WTC11 (cell line): ENCODE data around the gene HCST. TPM values are rescaled to one million over a fixed set of nuclear protein-coding genes. Genes with fewer than 3 reads are reported as not detected.

Experiments used
- ATAC-seq: fragments of 200-7000 bp; cut with Tn5 transposase; 2 replicates; pipeline ENCODE4 v1.10.0; 2021; ENCODE audit warnings: mild to moderate bottlenecking, moderate library complexity
- CTCF ChIA-PET: fragments of 300-600 bp; sonication (Branson Sonifier 250); formaldehyde crosslinking; loops from one replicate; lab custom pipeline; 2021; ENCODE audit warnings: antibody characterized with exemption; lab: Charles Lee
- POLR2A ChIA-PET: fragments of 350-600 bp; sonication (Branson Sonifier 250); formaldehyde crosslinking; loops from one replicate; lab custom pipeline; 2021; ENCODE audit warnings: antibody characterized with exemption; lab: Charles Lee
- DNase-seq: peaks from one replicate; pipeline ENCODE4 v3.0.0; 2021; ENCODE audit warnings: low spot score
- H3K27ac Mint-ChIP-seq: 2 replicates; pipeline ENCODE4 v1.8.0; 2021; ENCODE audit warnings: mixed read lengths
- H3K27me3 Mint-ChIP-seq: 2 replicates; pipeline ENCODE4 v1.8.0; 2021; ENCODE audit warnings: low read depth, mild to moderate bottlenecking, moderate library complexity, mixed read lengths
- H3K36me3 Mint-ChIP-seq: 2 replicates; pipeline ENCODE4 v1.8.0; 2021; ENCODE audit warnings: mixed read lengths
- H3K4me1 Mint-ChIP-seq: 2 replicates; pipeline ENCODE4 v1.8.0; 2022; ENCODE audit warnings: mixed read lengths
- H3K4me3 Mint-ChIP-seq: 2 replicates; pipeline ENCODE4 v1.8.0; 2021; ENCODE audit warnings: mild to moderate bottlenecking, moderate library complexity, mixed read lengths
- H3K9me3 Mint-ChIP-seq: 2 replicates; pipeline ENCODE4 v1.8.0; 2021; ENCODE audit warnings: mixed read lengths
- ATF1 ChIP-seq: sonication (generic); formaldehyde crosslinking; IDR thresholded peaks from 2 replicates; pipeline ENCODE4 v1.8.1; 2023; ENCODE audit warnings: mild to moderate bottlenecking, moderate library complexity, missing genetic modification reagents
- ELF4 ChIP-seq: sonication (generic); formaldehyde crosslinking; IDR thresholded peaks from 2 replicates; pipeline ENCODE4 v1.8.1; 2022; ENCODE audit warnings: low read depth, mild to moderate bottlenecking, moderate library complexity, missing genetic modification reagents
- EMX1 ChIP-seq: fragments of 250-450 bp; sonication (Bioruptor Pico); IDR thresholded peaks from 2 replicates; pipeline ENCODE4 v1.8.0; 2021; ENCODE audit warnings: mild to moderate bottlenecking
- ETV6 ChIP-seq: sonication (generic); formaldehyde crosslinking; IDR thresholded peaks from 2 replicates; pipeline ENCODE4 v1.8.1; 2022; ENCODE audit warnings: mild to moderate bottlenecking, missing genetic modification reagents
- JAZF1 ChIP-seq: fragments of 250-450 bp; sonication (Bioruptor Pico); IDR thresholded peaks from 2 replicates; pipeline ENCODE4 v1.9.0; 2021; ENCODE audit warnings: moderate library complexity, mild to moderate bottlenecking, inconsistent platforms
- MXD4 ChIP-seq: fragments of 250-450 bp; sonication (Bioruptor Pico); IDR thresholded peaks from 2 replicates; pipeline ENCODE4 v1.8.0; 2021; ENCODE audit warnings: mild to moderate bottlenecking, moderate library complexity, borderline replicate concordance
- MYBL2 ChIP-seq: sonication (generic); formaldehyde crosslinking; IDR thresholded peaks from 2 replicates; pipeline ENCODE4 v1.8.1; 2023; ENCODE audit warnings: mild to moderate bottlenecking, moderate library complexity, missing genetic modification reagents
- NFYB ChIP-seq: sonication (generic); formaldehyde crosslinking; conservative IDR thresholded peaks from 2 replicates; pipeline ENCODE4 v1.8.0; 2022; ENCODE audit warnings: low read depth, missing genetic modification reagents
- NR3C1 ChIP-seq: sonication (generic); formaldehyde crosslinking; conservative IDR thresholded peaks from 2 replicates; pipeline ENCODE4 v1.8.1; 2023; ENCODE audit warnings: low read depth, mild to moderate bottlenecking, missing genetic modification reagents
- RORB ChIP-seq: fragments of 250-450 bp; sonication (Bioruptor Pico); IDR thresholded peaks from 2 replicates; pipeline ENCODE4 v1.9.0; 2021; ENCODE audit warnings: mild to moderate bottlenecking
- TP53 ChIP-seq: sonication (generic); formaldehyde crosslinking; IDR thresholded peaks from 2 replicates; pipeline ENCODE4 v1.8.1; 2023; ENCODE audit warnings: mild to moderate bottlenecking, missing genetic modification reagents
- ZNF671 ChIP-seq: fragments of 250-450 bp; sonication (Bioruptor Pico); IDR thresholded peaks from 2 replicates; pipeline ENCODE4 v1.8.0; 2021; ENCODE audit warnings: mild to moderate bottlenecking
- total RNA-seq: library from RNA; stranded (reverse); gene quantifications from 3 replicates; pipeline ENCODE4 v1.2.3, GENCODE V29; 2021
- TF ChIP-seq, protein P1 (sequence below): sonication (generic); formaldehyde crosslinking; IDR thresholded peaks from 2 replicates; pipeline ENCODE4 v1.8.1; 2022; ENCODE audit warnings: low read depth, mild to moderate bottlenecking, moderate library complexity, missing genetic modification reagents, borderline replicate concordance
- TF ChIP-seq, protein P2 (sequence below): sonication (generic); formaldehyde crosslinking; IDR thresholded peaks from 2 replicates; pipeline ENCODE4 v1.8.1; 2022; ENCODE audit warnings: mild to moderate bottlenecking, moderate library complexity, missing genetic modification reagents
- TF ChIP-seq, protein P3 (sequence below): sonication (generic); formaldehyde crosslinking; IDR thresholded peaks from 2 replicates; pipeline ENCODE4 v1.8.0; 2022; ENCODE audit warnings: mild to moderate bottlenecking, missing genetic modification reagents
- TF ChIP-seq, protein P4 (sequence below): sonication (generic); formaldehyde crosslinking; IDR thresholded peaks from 2 replicates; pipeline ENCODE4 v1.8.1; 2022; ENCODE audit warnings: low read depth, missing genetic modification reagents, borderline replicate concordance
- TF ChIP-seq, protein P5 (sequence below): fragments of 250-450 bp; sonication (Bioruptor Pico); IDR thresholded peaks from 2 replicates; pipeline ENCODE4 v1.9.0; 2021; ENCODE audit warnings: moderate library complexity, mild to moderate bottlenecking, inconsistent platforms, borderline replicate concordance
- TF ChIP-seq, protein P6 (sequence below): sonication (generic); formaldehyde crosslinking; IDR thresholded peaks from 2 replicates; pipeline ENCODE4 v1.8.0; 2023; ENCODE audit warnings: missing genetic modification reagents, mild to moderate bottlenecking, borderline replicate concordance

HCST gene
- total RNA-seq, 1 experiment from 2014 or later, result 1.9 TPM

DNA sequence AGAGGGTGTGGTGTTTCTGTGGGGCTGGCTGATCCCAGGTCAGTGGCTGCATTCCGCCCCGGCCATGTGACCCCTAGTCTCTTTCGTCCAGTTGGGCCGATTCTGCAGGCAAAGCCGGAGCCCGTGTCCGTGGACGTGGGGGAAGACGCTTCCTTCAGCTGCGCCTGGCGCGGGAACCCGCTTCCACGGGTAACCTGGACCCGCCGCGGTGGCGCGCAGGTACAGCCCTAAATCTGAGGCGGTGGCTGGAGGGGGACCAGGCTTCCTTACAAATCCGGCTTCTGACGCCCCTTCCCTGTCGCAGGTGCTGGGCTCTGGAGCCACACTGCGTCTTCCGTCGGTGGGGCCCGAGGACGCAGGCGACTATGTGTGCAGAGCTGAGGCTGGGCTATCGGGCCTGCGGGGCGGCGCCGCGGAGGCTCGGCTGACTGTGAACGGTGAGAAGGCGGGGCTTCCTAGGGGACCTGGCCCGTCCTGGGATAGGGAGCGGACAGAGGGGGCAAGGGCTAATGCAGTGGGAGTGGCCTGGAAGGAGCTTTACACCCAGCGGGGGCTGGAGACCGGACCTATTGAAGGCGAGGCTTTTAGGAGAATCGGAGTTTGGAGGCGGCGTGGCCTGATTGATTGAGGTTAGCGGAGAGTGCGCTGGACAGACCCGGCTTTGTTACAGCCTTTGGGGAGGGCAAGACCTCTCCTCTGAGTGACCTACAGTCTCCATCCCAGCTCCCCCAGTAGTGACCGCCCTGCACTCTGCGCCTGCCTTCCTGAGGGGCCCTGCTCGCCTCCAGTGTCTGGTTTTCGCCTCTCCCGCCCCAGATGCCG lies 41.3 kb upstream of the HCST start (continued):
- TF ChIP-seq, protein P1, sequence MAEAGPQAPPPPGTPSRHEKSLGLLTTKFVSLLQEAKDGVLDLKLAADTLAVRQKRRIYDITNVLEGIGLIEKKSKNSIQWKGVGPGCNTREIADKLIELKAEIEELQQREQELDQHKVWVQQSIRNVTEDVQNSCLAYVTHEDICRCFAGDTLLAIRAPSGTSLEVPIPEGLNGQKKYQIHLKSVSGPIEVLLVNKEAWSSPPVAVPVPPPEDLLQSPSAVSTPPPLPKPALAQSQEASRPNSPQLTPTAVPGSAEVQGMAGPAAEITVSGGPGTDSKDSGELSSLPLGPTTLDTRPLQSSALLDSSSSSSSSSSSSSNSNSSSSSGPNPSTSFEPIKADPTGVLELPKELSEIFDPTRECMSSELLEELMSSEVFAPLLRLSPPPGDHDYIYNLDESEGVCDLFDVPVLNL, result no peak

DNA sequence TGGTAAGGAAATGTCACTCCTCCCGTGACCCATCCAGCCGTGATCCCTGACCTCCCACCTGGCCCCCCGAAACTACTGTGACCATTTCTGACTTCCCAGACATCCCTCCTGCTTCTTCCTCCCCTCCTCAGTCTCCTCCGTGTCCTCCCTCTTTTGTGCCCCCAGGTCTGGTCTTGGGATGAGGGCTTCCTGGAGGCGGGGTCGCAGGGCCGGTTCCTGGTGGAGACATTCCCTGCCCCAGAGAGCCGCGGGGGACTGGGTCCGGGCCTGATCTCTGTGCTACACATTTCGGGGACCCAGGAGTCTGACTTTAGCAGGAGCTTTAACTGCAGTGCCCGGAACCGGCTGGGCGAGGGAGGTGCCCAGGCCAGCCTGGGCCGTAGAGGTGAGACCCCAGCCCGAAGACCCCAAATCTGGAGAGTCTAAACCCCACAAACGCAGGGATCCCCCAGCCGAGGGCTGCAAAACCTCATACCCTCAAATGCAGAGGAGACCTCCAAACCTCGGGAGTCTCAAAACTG lies 40.6 kb upstream of the HCST start:
- CTCF ChIA-PET, result interaction anchor here (0.8 to 3.2 kb wide), 16 partner anchors 8 to 266 kb away, joined by 3 to 36 read pairs (median 4); partner anchors contain the start of genes APLP1, LIN37, PSENEN and U2AF1L4
- no peaks in the 10 kb centered on the region for H3K9me3 Mint-ChIP-seq
- ATAC-seq (no peak), DNase-seq (no peak)
- TF ChIP-seq EMX1, result no peak
- TF ChIP-seq, protein P2, sequence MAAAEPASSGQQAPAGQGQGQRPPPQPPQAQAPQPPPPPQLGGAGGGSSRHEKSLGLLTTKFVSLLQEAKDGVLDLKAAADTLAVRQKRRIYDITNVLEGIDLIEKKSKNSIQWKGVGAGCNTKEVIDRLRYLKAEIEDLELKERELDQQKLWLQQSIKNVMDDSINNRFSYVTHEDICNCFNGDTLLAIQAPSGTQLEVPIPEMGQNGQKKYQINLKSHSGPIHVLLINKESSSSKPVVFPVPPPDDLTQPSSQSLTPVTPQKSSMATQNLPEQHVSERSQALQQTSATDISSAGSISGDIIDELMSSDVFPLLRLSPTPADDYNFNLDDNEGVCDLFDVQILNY (CRISPR knock-in tag), result no peak
- no peak overlapping the region for H3K27ac Mint-ChIP-seq
- H3K4me3 Mint-ChIP-seq, result peak overlapping the region; percentile 83
- H3K36me3 Mint-ChIP-seq, result no peaks in the 10 kb centered on the region
- POLR2A ChIA-PET, result interaction anchor here (1.0 to 1.2 kb wide), 2 partner anchors 8 to 18 kb away, joined by 4 to 12 read pairs; no protein-coding TSS in a partner anchor
- peaks cover 15% of the 10 kb centered on the region for H3K4me1 Mint-ChIP-seq
- peaks cover 100% of the 10 kb centered on the region for H3K27me3 Mint-ChIP-seq

DNA sequence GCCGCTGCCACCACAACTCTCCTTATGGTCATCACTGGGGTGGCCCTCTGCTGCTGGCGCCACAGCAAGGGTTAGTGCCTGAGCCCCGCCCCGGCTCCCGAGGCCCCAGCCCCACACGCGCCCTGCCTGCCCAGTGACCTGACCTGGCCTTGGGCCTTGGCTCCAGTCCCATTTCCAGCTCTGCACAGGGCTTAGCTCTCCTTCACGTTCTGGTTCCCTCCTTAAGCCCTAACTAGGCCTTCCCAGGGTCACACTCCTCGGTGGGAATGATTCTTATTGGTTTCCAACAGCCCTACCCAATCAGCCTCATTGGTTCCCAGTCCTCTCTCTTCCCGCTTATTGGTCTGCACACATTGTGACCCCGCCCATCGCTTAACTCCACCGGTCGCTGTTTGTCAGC lies 39.8 kb upstream of the HCST start:
- CTCF ChIA-PET, result no interaction called here

DNA sequence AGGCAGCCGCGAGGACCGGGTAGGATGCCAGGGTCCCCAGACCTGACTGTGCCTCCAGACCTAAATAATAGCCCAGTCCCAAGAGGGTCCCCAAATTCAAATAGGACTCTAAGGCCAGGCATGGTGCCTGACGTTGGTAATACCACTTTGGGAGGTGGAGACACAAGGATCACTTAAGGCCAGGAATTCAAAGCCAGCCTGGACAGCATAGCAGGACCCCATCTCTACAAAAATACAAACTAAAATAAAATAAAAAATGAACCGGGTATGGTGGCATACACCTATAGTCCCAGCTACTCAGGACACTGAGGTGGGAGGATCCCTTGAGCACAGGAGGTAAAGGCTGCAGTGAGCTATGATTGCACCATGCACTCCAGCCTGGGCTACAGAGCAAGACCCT lies 39.3 kb upstream of the HCST start:
- H3K36me3 Mint-ChIP-seq, result no peaks in the 10 kb centered on the region
- H3K9me3 Mint-ChIP-seq, result no peaks in the 10 kb centered on the region
- POLR2A ChIA-PET, result no interaction called here
- H3K27me3 Mint-ChIP-seq, result peaks cover 100% of the 10 kb centered on the region
- CTCF ChIA-PET, result interaction anchor here (0.7 kb wide), 1 partner anchor 333 kb away, joined by 3 read pairs; no protein-coding TSS in a partner anchor
- DNase-seq (no peak), ATAC-seq (no peak)
- no peak overlapping the region for H3K27ac Mint-ChIP-seq
- H3K4me1 Mint-ChIP-seq, result peaks cover 18% of the 10 kb centered on the region
- no peak overlapping the region for H3K4me3 Mint-ChIP-seq
- TF ChIP-seq, protein P3, sequence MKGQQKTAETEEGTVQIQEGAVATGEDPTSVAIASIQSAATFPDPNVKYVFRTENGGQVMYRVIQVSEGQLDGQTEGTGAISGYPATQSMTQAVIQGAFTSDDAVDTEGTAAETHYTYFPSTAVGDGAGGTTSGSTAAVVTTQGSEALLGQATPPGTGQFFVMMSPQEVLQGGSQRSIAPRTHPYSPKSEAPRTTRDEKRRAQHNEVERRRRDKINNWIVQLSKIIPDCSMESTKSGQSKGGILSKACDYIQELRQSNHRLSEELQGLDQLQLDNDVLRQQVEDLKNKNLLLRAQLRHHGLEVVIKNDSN (CRISPR knock-in tag), result no peak
- TF ChIP-seq ETV6 (CRISPR knock-in tag) (no peak), NR3C1 (CRISPR knock-in tag) (no peak), ATF1 (CRISPR knock-in tag) (no peak), ZNF671 (CRISPR knock-in tag) (no peak), MXD4 (no peak), MYBL2 (CRISPR knock-in tag) (no peak), RORB (no peak), TP53 (CRISPR knock-in tag) (no peak)
- TF ChIP-seq, protein P4, sequence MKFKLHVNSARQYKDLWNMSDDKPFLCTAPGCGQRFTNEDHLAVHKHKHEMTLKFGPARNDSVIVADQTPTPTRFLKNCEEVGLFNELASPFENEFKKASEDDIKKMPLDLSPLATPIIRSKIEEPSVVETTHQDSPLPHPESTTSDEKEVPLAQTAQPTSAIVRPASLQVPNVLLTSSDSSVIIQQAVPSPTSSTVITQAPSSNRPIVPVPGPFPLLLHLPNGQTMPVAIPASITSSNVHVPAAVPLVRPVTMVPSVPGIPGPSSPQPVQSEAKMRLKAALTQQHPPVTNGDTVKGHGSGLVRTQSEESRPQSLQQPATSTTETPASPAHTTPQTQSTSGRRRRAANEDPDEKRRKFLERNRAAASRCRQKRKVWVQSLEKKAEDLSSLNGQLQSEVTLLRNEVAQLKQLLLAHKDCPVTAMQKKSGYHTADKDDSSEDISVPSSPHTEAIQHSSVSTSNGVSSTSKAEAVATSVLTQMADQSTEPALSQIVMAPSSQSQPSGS, result no peak
- TF ChIP-seq, protein P5, sequence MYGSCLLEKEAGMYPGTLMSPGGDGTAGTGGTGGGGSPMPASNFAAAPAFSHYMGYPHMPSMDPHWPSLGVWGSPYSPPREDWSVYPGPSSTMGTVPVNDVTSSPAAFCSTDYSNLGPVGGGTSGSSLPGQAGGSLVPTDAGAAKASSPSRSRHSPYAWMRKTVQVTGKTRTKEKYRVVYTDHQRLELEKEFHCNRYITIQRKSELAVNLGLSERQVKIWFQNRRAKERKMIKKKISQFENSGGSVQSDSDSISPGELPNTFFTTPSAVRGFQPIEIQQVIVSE (CRISPR knock-in tag), result no peak

More for the DNA sequence above, 39.8 kb upstream of the HCST start:
- Mint-ChIP-seq H3K27me3 (peaks cover 100% of the 10 kb centered on the region), H3K4me1 (peaks cover 13% of the 10 kb centered on the region), H3K27ac (no peak overlapping the region)
- TF ChIP-seq NFYB (CRISPR knock-in tag) (peak; percentile 73), ATF1 (CRISPR knock-in tag) (no peak), ELF4 (CRISPR knock-in tag) (no peak), JAZF1 (CRISPR knock-in tag) (no peak)
- TF ChIP-seq, protein P6, sequence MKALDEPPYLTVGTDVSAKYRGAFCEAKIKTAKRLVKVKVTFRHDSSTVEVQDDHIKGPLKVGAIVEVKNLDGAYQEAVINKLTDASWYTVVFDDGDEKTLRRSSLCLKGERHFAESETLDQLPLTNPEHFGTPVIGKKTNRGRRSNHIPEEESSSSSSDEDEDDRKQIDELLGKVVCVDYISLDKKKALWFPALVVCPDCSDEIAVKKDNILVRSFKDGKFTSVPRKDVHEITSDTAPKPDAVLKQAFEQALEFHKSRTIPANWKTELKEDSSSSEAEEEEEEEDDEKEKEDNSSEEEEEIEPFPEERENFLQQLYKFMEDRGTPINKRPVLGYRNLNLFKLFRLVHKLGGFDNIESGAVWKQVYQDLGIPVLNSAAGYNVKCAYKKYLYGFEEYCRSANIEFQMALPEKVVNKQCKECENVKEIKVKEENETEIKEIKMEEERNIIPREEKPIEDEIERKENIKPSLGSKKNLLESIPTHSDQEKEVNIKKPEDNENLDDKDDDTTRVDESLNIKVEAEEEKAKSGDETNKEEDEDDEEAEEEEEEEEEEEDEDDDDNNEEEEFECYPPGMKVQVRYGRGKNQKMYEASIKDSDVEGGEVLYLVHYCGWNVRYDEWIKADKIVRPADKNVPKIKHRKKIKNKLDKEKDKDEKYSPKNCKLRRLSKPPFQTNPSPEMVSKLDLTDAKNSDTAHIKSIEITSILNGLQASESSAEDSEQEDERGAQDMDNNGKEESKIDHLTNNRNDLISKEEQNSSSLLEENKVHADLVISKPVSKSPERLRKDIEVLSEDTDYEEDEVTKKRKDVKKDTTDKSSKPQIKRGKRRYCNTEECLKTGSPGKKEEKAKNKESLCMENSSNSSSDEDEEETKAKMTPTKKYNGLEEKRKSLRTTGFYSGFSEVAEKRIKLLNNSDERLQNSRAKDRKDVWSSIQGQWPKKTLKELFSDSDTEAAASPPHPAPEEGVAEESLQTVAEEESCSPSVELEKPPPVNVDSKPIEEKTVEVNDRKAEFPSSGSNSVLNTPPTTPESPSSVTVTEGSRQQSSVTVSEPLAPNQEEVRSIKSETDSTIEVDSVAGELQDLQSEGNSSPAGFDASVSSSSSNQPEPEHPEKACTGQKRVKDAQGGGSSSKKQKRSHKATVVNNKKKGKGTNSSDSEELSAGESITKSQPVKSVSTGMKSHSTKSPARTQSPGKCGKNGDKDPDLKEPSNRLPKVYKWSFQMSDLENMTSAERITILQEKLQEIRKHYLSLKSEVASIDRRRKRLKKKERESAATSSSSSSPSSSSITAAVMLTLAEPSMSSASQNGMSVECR (CRISPR knock-in tag), result no peak
- TF ChIP-seq, all 79 proteins: peak for 1
- no peaks in the 10 kb centered on the region for H3K9me3 Mint-ChIP-seq
- peak overlapping the region; percentile 14; the same call in 1 of the 2 replicates for H3K4me3 Mint-ChIP-seq
- ATAC-seq (no peak), DNase-seq (no peak)
- POLR2A ChIA-PET, result no interaction called here
- H3K36me3 Mint-ChIP-seq, result no peaks in the 10 kb centered on the region
